GM19467 (cell line): ENCODE measurements around the gene OR13J1.
"Not testable (repeated sequence)": the region's sequence is repeated elsewhere in the genome, so short reads cannot be mapped to it uniquely, and the experiment has no call there.

ENCODE experiments used
- ATAC-seq: cut with Tn5 transposase; IDR thresholded peaks from one replicate; pipeline ENCODE4 v1.9.1; 2021; ENCODE audit warnings: mild to moderate bottlenecking, moderate library complexity; ENCODE audit not compliant: unreplicated experiment

OR13J1 gene

GRCh38 chr9:35905051-35905781 lies 35.0 kb upstream of the OR13J1 start:
- no peak for ATAC-seq

GRCh38 chr9:35904338-35904737 lies 34.1 kb upstream of the OR13J1 start:
- no peak for ATAC-seq

GRCh38 chr9:35903049-35903448 lies 32.8 kb upstream of the OR13J1 start:
- no peak for ATAC-seq

- ATAC-seq: no peak
Observed at GRCh38 chr9:35899021-35899420, 28.8 kb upstream of the OR13J1 start.

- ATAC-seq: no peak
Observed at GRCh38 chr9:35898337-35898736, 28.1 kb upstream of the OR13J1 start.

DNA sequence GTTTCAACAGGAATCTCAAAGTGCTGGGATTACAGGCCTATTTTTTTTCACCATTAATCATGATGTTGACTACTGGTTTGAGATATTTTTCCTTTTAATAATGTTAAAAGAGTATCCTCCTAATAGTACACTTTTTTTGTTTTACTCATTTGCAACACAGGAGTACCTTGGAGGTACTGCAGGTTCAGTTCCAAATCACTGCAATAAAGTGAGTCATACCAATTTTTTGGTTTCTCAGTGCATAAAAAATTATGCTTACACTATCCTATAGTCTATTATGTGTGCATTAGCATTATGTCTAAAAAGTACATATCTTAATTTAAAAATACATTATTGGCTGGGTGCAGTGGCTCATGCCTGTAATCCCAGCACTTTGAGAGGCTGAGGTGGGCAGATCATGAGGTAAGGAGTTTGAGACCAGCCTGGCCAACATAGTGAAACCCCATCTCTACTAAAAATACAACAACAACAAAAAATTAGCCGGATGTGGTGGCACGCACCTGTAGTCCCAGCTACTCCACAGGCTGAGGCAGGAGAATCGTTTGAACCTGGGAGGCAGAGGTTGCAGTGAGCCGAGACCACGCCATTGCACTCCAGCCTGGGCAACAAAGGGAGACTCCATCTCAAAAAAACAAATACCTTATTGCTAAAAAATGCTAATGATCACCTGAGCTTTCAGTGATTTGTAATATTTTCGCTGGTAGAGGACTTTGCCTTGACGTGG lies 27.3 kb upstream of the OR13J1 start:
- ATAC-seq: not testable (repeated sequence)

GRCh38 chr9:35896570-35896969 lies 26.4 kb upstream of the OR13J1 start:
- no peak for ATAC-seq

- ATAC-seq: no peak
Observed at GRCh38 chr9:35892051-35892450, 21.9 kb upstream of the OR13J1 start.

DNA sequence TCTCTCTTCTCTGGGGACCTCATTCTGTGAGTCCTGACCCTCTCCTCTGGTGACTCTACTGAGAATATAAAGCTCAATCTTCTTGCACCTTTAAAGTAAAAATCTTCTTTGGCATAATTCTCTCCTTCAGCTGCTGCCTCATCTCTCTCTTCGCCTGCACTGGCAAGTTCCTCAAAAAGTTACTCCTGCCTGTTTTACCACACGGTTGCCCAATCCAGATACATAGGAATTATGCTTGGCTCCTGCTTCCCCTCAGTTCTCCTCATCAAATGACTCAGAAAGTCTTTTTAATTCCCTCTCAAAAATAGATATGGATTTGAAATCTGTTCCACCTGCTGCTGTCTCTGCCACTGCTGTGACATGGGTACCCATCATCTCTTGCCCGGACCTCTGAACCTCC lies 21.4 kb upstream of the OR13J1 start:
- ATAC-seq: no peak

- ATAC-seq: not testable (repeated sequence)
Observed at GRCh38 chr9:35884908-35885307, 14.7 kb upstream of the OR13J1 start.

GRCh38 chr9:35882996-35883395 lies 12.8 kb upstream of the OR13J1 start:
- ATAC-seq: no peak

DNA sequence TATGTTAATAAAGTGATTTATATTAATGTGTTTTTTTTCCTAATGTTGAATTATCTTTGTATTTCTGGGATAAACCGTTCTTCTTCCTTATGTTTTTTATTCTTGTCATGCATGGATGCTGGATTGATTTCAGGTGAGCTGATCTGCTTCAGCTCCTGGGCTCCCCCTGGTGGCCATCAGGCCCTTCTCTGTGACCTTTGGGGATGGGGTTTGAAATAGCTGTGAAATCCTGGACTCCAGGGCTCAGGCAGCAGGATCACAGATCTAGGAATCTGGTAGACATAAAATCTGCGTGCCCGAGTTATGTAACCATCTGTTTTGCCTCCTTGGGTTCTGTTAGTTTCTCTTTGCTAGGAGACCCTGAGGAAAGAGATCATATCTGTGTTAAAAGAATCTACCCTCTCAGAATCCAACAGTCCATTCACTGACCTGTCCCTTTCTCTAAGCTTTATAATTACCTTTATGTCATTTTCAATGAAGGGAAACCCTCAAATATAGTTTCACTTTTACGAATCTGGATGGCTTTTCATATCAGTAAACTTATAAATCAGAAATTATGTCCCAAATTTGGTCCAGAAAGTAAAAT lies 12.2 kb upstream of the OR13J1 start:
- ATAC-seq: no peak

GRCh38 chr9:35872505-35872904 lies 2.3 kb upstream of the OR13J1 start:
- ATAC-seq: no peak

GRCh38 chr9:35871545-35871944 lies 1.3 kb upstream of the OR13J1 start:
- ATAC-seq: no peak

DNA sequence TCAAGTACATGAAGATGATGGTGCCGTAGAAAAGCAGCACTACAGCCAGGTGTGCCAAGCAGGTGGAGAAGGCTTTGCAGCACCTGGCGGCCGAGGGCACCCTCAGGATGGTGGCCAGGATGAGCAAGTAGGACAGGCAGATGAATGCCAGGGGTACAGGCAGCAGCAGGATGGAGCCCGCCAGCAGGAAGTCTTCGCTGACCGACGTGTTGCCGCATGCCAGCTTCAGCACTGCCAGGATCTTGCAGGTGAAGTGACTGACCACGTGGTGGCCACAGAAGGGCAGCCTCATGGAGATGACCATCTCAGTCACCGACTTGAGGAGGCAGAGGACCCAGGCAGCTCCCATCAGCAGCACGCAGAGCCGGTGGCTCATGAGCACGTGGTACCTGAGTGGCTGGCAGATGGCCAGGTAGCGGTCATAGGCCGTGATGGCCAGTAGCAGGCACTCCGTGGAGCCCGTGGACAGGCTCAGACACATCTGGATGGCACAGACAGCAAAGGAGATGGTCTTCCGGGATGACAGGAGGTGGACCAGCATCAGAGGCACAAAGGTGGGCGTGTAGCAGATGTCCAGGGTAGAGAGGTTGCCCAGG lies 482 bp downstream of the OR13J1 start:
- ATAC-seq: no peak

DNA sequence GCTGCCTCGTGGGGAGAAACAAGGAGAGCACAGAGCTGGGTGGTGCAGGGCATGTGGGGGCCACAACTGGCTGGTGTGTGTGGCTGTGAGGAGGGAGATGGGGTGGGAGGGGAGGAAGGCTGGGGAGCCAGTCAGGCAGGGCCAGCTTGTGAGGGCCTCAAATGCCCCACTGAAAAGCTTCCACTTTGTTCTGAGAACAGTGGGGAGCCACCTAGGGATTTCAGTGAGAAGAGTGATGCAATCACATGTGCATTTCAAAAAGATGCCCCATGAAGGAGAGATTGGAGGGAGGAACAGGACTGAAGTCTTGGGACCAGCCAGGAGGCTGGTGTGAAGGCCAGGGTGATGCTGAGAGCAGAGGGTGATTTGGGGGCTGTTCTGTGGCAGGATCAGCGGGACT lies 1.3 kb downstream of the OR13J1 start:
- no peak for ATAC-seq

DNA sequence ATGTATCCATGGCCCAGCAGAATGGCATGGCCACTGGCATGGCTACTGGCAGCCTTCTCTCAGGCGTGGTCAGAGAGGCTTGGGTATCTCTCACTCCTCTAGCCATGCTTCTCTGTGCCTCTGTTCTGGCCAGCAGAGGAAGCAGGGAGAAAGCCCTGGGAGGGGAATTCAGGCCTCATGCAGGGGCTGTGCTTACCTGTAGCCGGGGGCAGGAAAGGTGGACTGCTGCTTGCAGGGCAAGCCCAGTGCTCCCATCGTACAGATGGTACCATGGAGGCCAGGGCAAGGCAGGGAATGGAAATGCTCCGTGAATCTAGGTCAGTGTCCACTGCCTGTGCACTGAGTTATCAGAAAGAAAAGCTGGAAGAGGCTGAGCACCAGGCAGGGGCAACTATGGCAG lies 2.7 kb downstream of the OR13J1 start:
- no peak for ATAC-seq

GRCh38 chr9:35864695-35865255 lies 5.4 kb downstream of the OR13J1 start:
- no peak for ATAC-seq

- ATAC-seq: no peak
Observed at GRCh38 chr9:35863583-35863982, 6.6 kb downstream of the OR13J1 start.

GRCh38 chr9:35862328-35862727 lies 7.9 kb downstream of the OR13J1 start:
- no peak for ATAC-seq

GRCh38 chr9:35861161-35861897 lies 8.9 kb downstream of the OR13J1 start:
- ATAC-seq: no peak
